Activated T-cell treated with anti-CD3 and anti-CD28 coated beads, Interleukin-2, amount 50 U/mL, for 72 hours (primary cell): ENCODE data around the gene IL17RA. TPM values are rescaled to one million over a fixed set of nuclear protein-coding genes. Genes with fewer than 3 reads are reported as not detected.

ENCODE experiments used
- ATAC-seq, 2 donors: fragments of 150-1000 bp; cut with Tn5 transposase; replicated peaks in 1 of 2; 2 replicates each; pipeline ENCODE4 v1.10.0; 2021; ENCODE audit warnings: moderate library complexity in 2 of 2, mild to moderate bottlenecking in 1 of 2
- DNase-seq, 2 donors: peaks; one replicate each; pipeline ENCODE4 v3.0.0; 2021 to 2022; ENCODE audit warnings: mixed read lengths in 1 of 2
- H3K27ac Mint-ChIP-seq: one replicate; pipeline ENCODE4 v1.8.0; 2022; ENCODE audit warnings: mild to moderate bottlenecking, moderate library complexity, mixed read lengths
- H3K27me3 Mint-ChIP-seq: one replicate; pipeline ENCODE4 v1.8.0; 2022; ENCODE audit warnings: low read depth, mixed read lengths
- H3K36me3 Mint-ChIP-seq, 2 donors: one replicate each; pipeline ENCODE4 v1.8.0; 2022; ENCODE audit warnings: mixed read lengths in 2 of 2, mild to moderate bottlenecking in 1 of 2; ENCODE audit not compliant: insufficient read depth in 2 of 2
- H3K4me1 Mint-ChIP-seq: one replicate; pipeline ENCODE4 v1.8.0; 2022; ENCODE audit warnings: low read depth, mixed read lengths
- H3K4me3 Mint-ChIP-seq, 2 donors: one replicate each; pipeline ENCODE4 v1.8.0; 2022; ENCODE audit warnings: mild to moderate bottlenecking in 2 of 2, mixed read lengths in 2 of 2, moderate library complexity in 2 of 2
- H3K9me3 Mint-ChIP-seq, 2 donors: one replicate each; pipeline ENCODE4 v1.8.0; 2022; ENCODE audit warnings: mixed read lengths in 2 of 2
- total RNA-seq, 2 donors: library from RNA; stranded (reverse); gene quantifications; one replicate each; pipeline ENCODE4 v1.2.3, GENCODE V29; 2022

The IL17RA gene
- total RNA-seq, 2 donors from 2014 or later = 19.5 to 23.5 TPM

DNA sequence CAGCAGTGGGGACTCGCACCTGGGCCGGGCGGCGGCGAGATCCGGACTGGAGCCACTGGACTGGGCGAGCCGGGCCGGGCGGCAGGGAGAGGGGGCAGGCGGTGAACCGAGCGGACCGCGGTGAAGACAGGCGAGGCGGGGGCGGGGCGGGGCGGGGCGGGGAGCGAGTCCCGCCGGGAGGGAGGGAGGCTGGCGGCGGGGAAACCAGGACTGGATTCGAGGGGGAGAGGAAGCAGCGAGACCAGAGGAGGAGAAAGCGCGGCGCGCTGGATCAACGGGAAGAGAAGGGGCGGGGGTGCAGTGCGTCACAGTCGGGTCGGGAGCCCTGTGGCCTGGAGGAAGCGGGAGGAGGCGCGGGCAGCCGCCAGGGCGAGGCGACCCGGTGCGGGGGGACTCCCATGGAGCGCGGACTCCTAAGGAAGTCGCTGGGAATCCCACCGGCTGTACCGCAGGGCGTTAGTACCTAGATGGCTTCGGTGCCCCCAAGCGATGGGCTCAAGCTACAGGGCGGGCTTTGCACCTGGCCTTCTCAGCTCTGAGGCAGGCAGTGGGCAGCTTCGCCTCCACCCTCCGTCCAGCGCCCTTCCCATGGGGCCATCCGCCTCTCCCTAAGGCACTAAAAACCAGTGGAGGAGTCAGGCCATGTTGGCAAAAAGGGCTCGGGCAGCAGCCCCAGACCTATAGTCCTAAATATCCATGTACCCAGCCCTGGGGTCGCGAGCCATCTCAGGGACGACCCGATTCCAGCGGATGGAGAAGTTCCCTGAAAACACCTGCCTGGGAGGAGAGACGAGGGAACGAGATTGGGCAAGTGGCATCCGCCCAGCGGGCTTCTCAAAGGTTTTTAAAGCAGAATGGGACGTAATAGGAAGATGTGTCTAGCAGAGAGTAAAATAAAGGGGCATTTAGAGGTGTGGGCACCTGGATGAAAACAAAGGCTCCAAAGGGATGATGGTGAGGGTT, 36.7 kb downstream of the IL17RA start, which contains the start of gene TMEM121B:
Gene TMEM121B, minus strand, starts transcription at position 128 of the 963 bp plus-strand sequence. CDS start 233 bp downstream, outside the sequence.
- Mint-ChIP-seq H3K4me3 (peak within 1 kb of the TSS; percentile 65 to 80), H3K4me1 (peaks cover 28% of the 10 kb centered on the region), H3K36me3 (no peaks in the 10 kb centered on the region), H3K9me3 (no peaks in the 10 kb centered on the region), H3K27me3 (peaks cover 20% of the 10 kb centered on the region), H3K27ac (no peak within 1 kb of the TSS)
- ATAC-seq = peak; percentile 3 to 9
- DNase-seq = peak in 1 of 2 donors; percentile 15

- Mint-ChIP-seq H3K36me3 (no peaks in the 10 kb centered on the region), H3K4me3 (no peak overlapping the region), H3K27me3 (no peaks in the 10 kb centered on the region), H3K9me3 (no peaks in the 10 kb centered on the region), H3K4me1 (peaks cover 4% of the 10 kb centered on the region), H3K27ac (no peak overlapping the region)
- peak in 1 of 2 donors; percentile 18 for ATAC-seq
- no peak for DNase-seq
These were observed 45.4 kb downstream of the IL17RA start for GRCh38 chr22:17130199-17130598.

DNA sequence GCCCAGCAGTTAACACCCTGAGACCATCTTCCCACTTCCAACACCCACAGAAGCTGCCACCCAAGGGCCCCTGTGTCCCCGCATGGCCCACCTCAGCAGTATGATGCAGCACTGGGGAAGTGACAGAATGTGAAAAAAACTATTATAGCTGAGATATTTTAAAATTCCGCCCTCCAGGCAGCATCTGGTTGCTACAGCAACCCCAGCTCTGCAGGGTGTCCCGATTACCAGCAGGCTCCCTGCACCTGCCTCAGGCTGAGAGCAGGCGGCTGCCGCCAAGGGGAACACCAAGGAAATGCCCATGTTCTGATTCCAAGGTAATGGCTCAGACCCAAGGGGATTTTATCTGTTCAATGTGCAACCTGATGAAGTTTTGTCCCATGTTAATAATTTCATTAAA, 46.9 kb downstream of the IL17RA start:
- Mint-ChIP-seq H3K27me3 (no peaks in the 10 kb centered on the region), H3K4me3 (no peak overlapping the region), H3K4me1 (peaks cover 4% of the 10 kb centered on the region), H3K27ac (no peak overlapping the region), H3K36me3 (no peaks in the 10 kb centered on the region), H3K9me3 (no peaks in the 10 kb centered on the region)
- no peak for DNase-seq
- ATAC-seq = no peak

GRCh38 chr22:17132112-17132511, 47.3 kb downstream of the IL17RA start:
- H3K27me3 Mint-ChIP-seq = no peaks in the 10 kb centered on the region
- ATAC-seq = no peak
- DNase-seq = no peak
- H3K36me3 Mint-ChIP-seq = no peaks in the 10 kb centered on the region
- H3K4me3 Mint-ChIP-seq = no peak overlapping the region
- H3K9me3 Mint-ChIP-seq = no peaks in the 10 kb centered on the region
- H3K27ac Mint-ChIP-seq = no peak overlapping the region
- peaks cover 4% of the 10 kb centered on the region for H3K4me1 Mint-ChIP-seq

DNA sequence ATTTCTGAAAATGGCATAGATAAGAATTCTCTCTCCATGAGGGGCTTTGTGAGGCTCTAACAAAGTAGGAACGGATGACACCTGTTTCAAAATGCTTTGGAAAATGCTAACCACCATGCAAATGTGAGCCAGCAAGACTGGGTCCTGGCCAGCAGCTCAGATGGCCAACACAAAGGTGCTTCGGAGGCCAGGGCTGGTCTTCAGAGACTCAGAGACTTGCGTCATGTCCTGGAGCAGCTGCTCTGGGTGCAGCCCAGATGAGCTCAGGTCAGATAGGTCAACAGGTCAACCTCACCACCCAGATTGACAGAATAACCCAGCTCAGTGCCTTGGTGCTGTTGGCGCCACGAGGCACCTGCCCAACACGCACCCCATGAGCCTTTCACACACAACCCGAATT, 48.3 kb downstream of the IL17RA start:
- H3K27ac Mint-ChIP-seq = no peak overlapping the region
- H3K4me1 Mint-ChIP-seq = peaks cover 4% of the 10 kb centered on the region
- H3K9me3 Mint-ChIP-seq = no peaks in the 10 kb centered on the region
- no peak overlapping the region for H3K4me3 Mint-ChIP-seq
- H3K27me3 Mint-ChIP-seq = no peaks in the 10 kb centered on the region
- H3K36me3 Mint-ChIP-seq = peaks cover 0 to 2% of the 10 kb centered on the region in 2 donors
- ATAC-seq (no peak), DNase-seq (no peak)

GRCh38 chr22:17135153-17135760, 50.5 kb downstream of the IL17RA start:
- no peak for DNase-seq
- peaks cover under 1% of the 10 kb centered on the region for H3K4me1 Mint-ChIP-seq
- ATAC-seq = no peak
- H3K9me3 Mint-ChIP-seq = no peaks in the 10 kb centered on the region
- no peak overlapping the region for H3K4me3 Mint-ChIP-seq
- no peaks in the 10 kb centered on the region for H3K27me3 Mint-ChIP-seq
- no peak overlapping the region for H3K27ac Mint-ChIP-seq
- peaks cover 0 to 4% of the 10 kb centered on the region in 2 donors for H3K36me3 Mint-ChIP-seq

DNA sequence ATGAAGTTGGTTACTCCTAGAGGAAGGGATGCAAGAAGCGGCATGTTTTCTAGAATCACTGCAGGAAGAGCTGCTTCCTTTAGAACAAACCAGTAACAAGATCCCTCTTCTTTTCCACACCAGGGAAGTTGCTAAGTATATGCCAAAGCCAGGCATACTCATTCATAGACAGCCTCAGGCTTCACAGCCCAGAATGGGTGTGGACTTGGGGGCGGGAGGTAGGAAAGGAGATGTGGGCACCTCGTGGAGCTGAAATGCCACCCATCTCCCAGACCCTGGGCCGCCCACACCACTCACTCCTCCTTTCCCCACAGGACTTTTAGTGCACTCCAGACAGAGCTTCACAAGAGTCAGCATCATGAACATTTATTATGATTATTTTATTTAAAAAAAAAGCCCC, 52.4 kb downstream of the IL17RA start:
- ATAC-seq (no peak), DNase-seq (no peak)
- H3K27me3 Mint-ChIP-seq = no peaks in the 10 kb centered on the region
- no peak overlapping the region for H3K4me3 Mint-ChIP-seq
- peaks cover 0 to 7% of the 10 kb centered on the region in 2 donors for H3K36me3 Mint-ChIP-seq
- no peak overlapping the region for H3K27ac Mint-ChIP-seq
- no peaks in the 10 kb centered on the region for H3K9me3 Mint-ChIP-seq
- no peaks in the 10 kb centered on the region for H3K4me1 Mint-ChIP-seq

GRCh38 chr22:17137861-17138425, 53.1 kb downstream of the IL17RA start:
- Mint-ChIP-seq H3K36me3 (peaks cover 0 to 7% of the 10 kb centered on the region in 2 donors), H3K4me1 (no peaks in the 10 kb centered on the region), H3K27me3 (no peaks in the 10 kb centered on the region), H3K9me3 (no peaks in the 10 kb centered on the region), H3K4me3 (no peak overlapping the region), H3K27ac (no peak overlapping the region)
- no peak for DNase-seq
- no peak for ATAC-seq

DNA sequence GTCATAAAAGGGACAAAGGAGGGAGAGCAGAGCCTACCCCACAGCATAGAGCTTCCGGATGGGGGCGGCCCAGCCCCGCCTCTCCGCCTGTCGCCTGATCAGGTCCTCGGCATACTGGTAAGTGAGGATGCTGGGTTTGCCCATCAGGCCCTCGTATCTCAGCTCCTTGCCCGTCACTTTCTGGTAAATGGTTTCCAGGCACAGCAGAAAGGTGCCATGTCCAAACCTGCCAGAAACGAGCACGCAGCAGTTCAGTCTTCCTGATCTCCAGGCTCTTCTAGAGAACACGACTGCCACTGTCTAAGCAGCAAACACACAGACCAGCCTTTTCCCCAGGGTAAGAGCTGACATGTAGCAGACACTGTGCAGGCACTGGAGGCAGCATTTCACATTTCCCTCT, 53.7 kb downstream of the IL17RA start:
- Mint-ChIP-seq H3K4me1 (no peaks in the 10 kb centered on the region), H3K4me3 (no peak overlapping the region), H3K9me3 (no peaks in the 10 kb centered on the region), H3K27ac (no peak overlapping the region), H3K36me3 (peaks cover 0 to 7% of the 10 kb centered on the region in 2 donors), H3K27me3 (no peaks in the 10 kb centered on the region)
- ATAC-seq = no peak
- no peak for DNase-seq

GRCh38 chr22:17140022-17140421, 55.2 kb downstream of the IL17RA start:
- ATAC-seq (no peak), DNase-seq (no peak)
- Mint-ChIP-seq H3K27ac (no peak overlapping the region), H3K27me3 (no peaks in the 10 kb centered on the region), H3K4me3 (no peak overlapping the region), H3K9me3 (no peaks in the 10 kb centered on the region), H3K36me3 (peaks cover 0 to 10% of the 10 kb centered on the region in 2 donors), H3K4me1 (no peaks in the 10 kb centered on the region)

- Mint-ChIP-seq H3K9me3 (no peaks in the 10 kb centered on the region), H3K4me3 (no peak overlapping the region), H3K4me1 (no peaks in the 10 kb centered on the region), H3K27me3 (no peaks in the 10 kb centered on the region), H3K36me3 (peaks cover 0 to 10% of the 10 kb centered on the region in 2 donors), H3K27ac (no peak overlapping the region)
- no peak for ATAC-seq
- no peak for DNase-seq
These were observed 56.3 kb downstream of the IL17RA start for GRCh38 chr22:17140826-17141766.

- peaks cover 5 to 13% of the 10 kb centered on the region in 2 donors for H3K36me3 Mint-ChIP-seq
- H3K4me1 Mint-ChIP-seq = no peaks in the 10 kb centered on the region
- no peaks in the 10 kb centered on the region for H3K27me3 Mint-ChIP-seq
- DNase-seq (no peak), ATAC-seq (no peak)
- no peaks in the 10 kb centered on the region for H3K9me3 Mint-ChIP-seq
- H3K4me3 Mint-ChIP-seq = no peak overlapping the region
- H3K27ac Mint-ChIP-seq = no peak overlapping the region
These were observed 58.3 kb downstream of the IL17RA start for GRCh38 chr22:17143101-17143500.
